DND-41 (cell line): ENCODE measurements around the gene ACER3.

ENCODE experiments used
- ATAC-seq: fragments of 200-7000 bp; cut with Tn5 transposase; 3 replicates; pipeline ENCODE4 v1.9.1; 2021; ENCODE audit warnings: low read depth; ENCODE audit not compliant: insufficient read depth
- DNase-seq: peaks from one replicate; pipeline ENCODE4 v3.0.0-alpha.2; 2020
- H2AFZ ChIP-seq: 2 replicates; pipeline ENCODE4 v1.6.0; 2012; ENCODE audit warnings: low read depth, low read length
- H3K27ac ChIP-seq: 2 replicates; pipeline ENCODE4 v1.5.1; 2012; ENCODE audit warnings: low read length, inconsistent platforms
- H3K27me3 ChIP-seq: fragments of 200-600 bp; sonication (generic); 2 replicates; pipeline ENCODE4 v1.6.0; 2012; ENCODE audit warnings: low read length, mild to moderate bottlenecking, inconsistent platforms; ENCODE audit not compliant: insufficient read depth, poor library complexity
- H3K36me3 ChIP-seq: 2 replicates; pipeline ENCODE4 v1.5.1; 2012; ENCODE audit warnings: low read length, inconsistent platforms; ENCODE audit not compliant: insufficient read depth
- H3K4me1 ChIP-seq: 2 replicates; pipeline ENCODE4 v1.5.1; 2012; ENCODE audit warnings: mild to moderate bottlenecking, low read length; ENCODE audit not compliant: insufficient read depth
- H3K4me2 ChIP-seq: 2 replicates; pipeline ENCODE4 v1.6.0; 2012; ENCODE audit warnings: mild to moderate bottlenecking, moderate library complexity, low read length, inconsistent platforms; ENCODE audit not compliant: insufficient read depth
- H3K4me3 ChIP-seq, 2 experiments: fragments of 200-600 bp in 1 of 2; shearing (Covaris generic) in 1 of 2; 2 replicates each; pipeline ENCODE4 v1.5.1; 2012 to 2016; ENCODE audit warnings: inconsistent platforms in 2 of 2, low read length in 2 of 2, mild to moderate bottlenecking in 2 of 2, low read depth in 1 of 2, moderate library complexity in 1 of 2
- H3K79me2 ChIP-seq: 2 replicates; pipeline ENCODE4 v1.6.0; 2012; ENCODE audit warnings: low read length, inconsistent platforms; ENCODE audit not compliant: insufficient read depth
- H3K9ac ChIP-seq: 2 replicates; pipeline ENCODE4 v1.6.0; 2012; ENCODE audit warnings: low read depth, mild to moderate bottlenecking, inconsistent platforms, low read length, moderate library complexity
- H3K9me3 ChIP-seq: 2 replicates; pipeline ENCODE4 v1.5.1; 2012; ENCODE audit warnings: low read length, moderate library complexity, mild to moderate bottlenecking, inconsistent platforms; ENCODE audit not compliant: insufficient read depth, severe bottlenecking
- H4K20me1 ChIP-seq: 2 replicates; pipeline ENCODE4 v1.6.0; 2012; ENCODE audit warnings: low read length; ENCODE audit not compliant: insufficient read depth
- EZH2 ChIP-seq: IDR thresholded peaks from 3 replicates; pipeline ENCODE4 v1.6.1; 2012; ENCODE audit warnings: borderline replicate concordance, low read depth, mild to moderate bottlenecking, moderate library complexity, low read length, inconsistent platforms; ENCODE audit not compliant: severe bottlenecking
- TF ChIP-seq, protein P1 (sequence below): IDR thresholded peaks from 2 replicates; pipeline ENCODE4 v1.5.1; 2012; ENCODE audit warnings: borderline replicate concordance, low read length, moderate library complexity, mild to moderate bottlenecking; ENCODE audit not compliant: poor library complexity, severe bottlenecking; ENCODE audit errors: extremely low read depth

ACER3 gene

GRCh38 chr11:76890329-76890728 is 29.6 kb downstream of the ACER3 start:
- H3K36me3 ChIP-seq: no peaks in the 10 kb centered on the region
- no peak overlapping the region for H2AFZ ChIP-seq
- H3K4me3 ChIP-seq: no peak overlapping the region
- no peaks in the 10 kb centered on the region for H4K20me1 ChIP-seq
- no peaks in the 10 kb centered on the region for H3K27me3 ChIP-seq
- ATAC-seq: no peak
- no peaks in the 10 kb centered on the region for H3K4me1 ChIP-seq
- H3K9me3 ChIP-seq: no peaks in the 10 kb centered on the region
- H3K9ac ChIP-seq: no peak overlapping the region
- no peak for TF ChIP-seq EZH2
- TF ChIP-seq, protein P1, sequence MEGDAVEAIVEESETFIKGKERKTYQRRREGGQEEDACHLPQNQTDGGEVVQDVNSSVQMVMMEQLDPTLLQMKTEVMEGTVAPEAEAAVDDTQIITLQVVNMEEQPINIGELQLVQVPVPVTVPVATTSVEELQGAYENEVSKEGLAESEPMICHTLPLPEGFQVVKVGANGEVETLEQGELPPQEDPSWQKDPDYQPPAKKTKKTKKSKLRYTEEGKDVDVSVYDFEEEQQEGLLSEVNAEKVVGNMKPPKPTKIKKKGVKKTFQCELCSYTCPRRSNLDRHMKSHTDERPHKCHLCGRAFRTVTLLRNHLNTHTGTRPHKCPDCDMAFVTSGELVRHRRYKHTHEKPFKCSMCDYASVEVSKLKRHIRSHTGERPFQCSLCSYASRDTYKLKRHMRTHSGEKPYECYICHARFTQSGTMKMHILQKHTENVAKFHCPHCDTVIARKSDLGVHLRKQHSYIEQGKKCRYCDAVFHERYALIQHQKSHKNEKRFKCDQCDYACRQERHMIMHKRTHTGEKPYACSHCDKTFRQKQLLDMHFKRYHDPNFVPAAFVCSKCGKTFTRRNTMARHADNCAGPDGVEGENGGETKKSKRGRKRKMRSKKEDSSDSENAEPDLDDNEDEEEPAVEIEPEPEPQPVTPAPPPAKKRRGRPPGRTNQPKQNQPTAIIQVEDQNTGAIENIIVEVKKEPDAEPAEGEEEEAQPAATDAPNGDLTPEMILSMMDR: no peak
- H3K79me2 ChIP-seq: 0 out of 2 replicates have a peak, but pooled peaks cover 5% of the 10 kb centered on the region
- H3K4me2 ChIP-seq: no peak overlapping the region
- DNase-seq: no peak
- H3K27ac ChIP-seq: no peak overlapping the region

GRCh38 chr11:76891285-76891684 is 30.6 kb downstream of the ACER3 start:
- DNase-seq: no peak
- TF ChIP-seq EZH2: no peak
- TF ChIP-seq, protein P1: no peak
- Histone ChIP-seq H3K27me3 (no peaks in the 10 kb centered on the region), H2AFZ (no peak overlapping the region), H3K4me1 (no peaks in the 10 kb centered on the region), H3K4me2 (no peak overlapping the region), H3K36me3 (no peaks in the 10 kb centered on the region), H4K20me1 (no peaks in the 10 kb centered on the region), H3K9ac (no peak overlapping the region), H3K9me3 (no peaks in the 10 kb centered on the region), H3K27ac (no peak overlapping the region), H3K4me3 (no peak overlapping the region), H3K79me2 (no peaks in the 10 kb centered on the region)
- ATAC-seq: no peak

GRCh38 chr11:76891793-76892192 is 31.1 kb downstream of the ACER3 start:
- no peaks in the 10 kb centered on the region for H4K20me1 ChIP-seq

More at GRCh38 chr11:76891793-76892192, 31.1 kb downstream of the ACER3 start:
- no peaks in the 10 kb centered on the region for H3K36me3 ChIP-seq
- H3K9ac ChIP-seq: no peak overlapping the region
- H2AFZ ChIP-seq: no peak overlapping the region
- no peak for DNase-seq
- H3K27me3 ChIP-seq: no peaks in the 10 kb centered on the region
- H3K4me2 ChIP-seq: no peak overlapping the region
- H3K79me2 ChIP-seq: no peaks in the 10 kb centered on the region
- ATAC-seq: no peak
- H3K4me3 ChIP-seq: no peak overlapping the region
- H3K27ac ChIP-seq: no peak overlapping the region
- TF ChIP-seq, protein P1: no peak
- TF ChIP-seq EZH2: no peak
- H3K4me1 ChIP-seq: no peaks in the 10 kb centered on the region
- H3K9me3 ChIP-seq: no peaks in the 10 kb centered on the region
